Activated naive CD8-positive, alpha-beta T cell treated with anti-CD3 and anti-CD28 coated beads, Interleukin-2, amount 10 ng/mL, durations not matched to agents 7 days and 5 days (primary cell): ENCODE results near the gene AFF2. TPM values are rescaled to one million over a fixed set of nuclear protein-coding genes. Genes with fewer than 3 reads are reported as not detected.

Experiments
- ATAC-seq: fragments of 150-1000 bp; cut with Tn5 transposase; one replicate; pipeline ENCODE4 v1.10.0; 2021; ENCODE audit warnings: low read depth, moderate library complexity
- POLR2A ChIA-PET: fragments of 350-600 bp; sonication (Branson Sonifier 250); formaldehyde crosslinking; loops from one replicate; lab custom pipeline; 2021; ENCODE audit warnings: antibody characterized with exemption; lab: Charles Lee
- DNase-seq: peaks from one replicate; pipeline ENCODE4 v3.0.0; 2021
- H3K27ac Mint-ChIP-seq: one replicate; pipeline ENCODE4 v1.8.0; 2022; ENCODE audit warnings: mild to moderate bottlenecking, mixed read lengths
- H3K27me3 Mint-ChIP-seq: one replicate; pipeline ENCODE4 v1.8.0; 2022; ENCODE audit warnings: mild to moderate bottlenecking, moderate library complexity, mixed read lengths
- H3K36me3 Mint-ChIP-seq: one replicate; pipeline ENCODE4 v1.8.0; 2021; ENCODE audit warnings: mild to moderate bottlenecking, mixed read lengths
- H3K4me1 Mint-ChIP-seq: one replicate; pipeline ENCODE4 v1.8.0; 2021; ENCODE audit warnings: mixed read lengths
- H3K4me3 Mint-ChIP-seq: one replicate; pipeline ENCODE4 v1.8.0; 2022; ENCODE audit warnings: mild to moderate bottlenecking, moderate library complexity, mixed read lengths
- H3K9me3 Mint-ChIP-seq: one replicate; pipeline ENCODE4 v1.8.0; 2021; ENCODE audit warnings: mixed read lengths
- total RNA-seq, 2 experiments: library from RNA; stranded (reverse); gene quantifications; one replicate each; pipeline ENCODE4 v1.2.3, GENCODE V29; 2021

The AFF2 gene
- total RNA-seq, 2 experiments from 2014 or later = 0.42 to 0.68 TPM

GRCh38 chrX:148577741-148578140 is 77.3 kb downstream of the AFF2 start:
- POLR2A ChIA-PET = no interaction called here
- DNase-seq = no peak
- Mint-ChIP-seq H3K4me1 (no peaks in the 10 kb centered on the region), H3K36me3 (no peaks in the 10 kb centered on the region), H3K27me3 (no peaks in the 10 kb centered on the region), H3K27ac (no peak overlapping the region), H3K9me3 (no peaks in the 10 kb centered on the region), H3K4me3 (no peak overlapping the region)
- ATAC-seq = no peak

- ATAC-seq = no peak
- H3K27ac Mint-ChIP-seq = no peak overlapping the region
- POLR2A ChIA-PET = no interaction called here
- H3K9me3 Mint-ChIP-seq = no peaks in the 10 kb centered on the region
- no peak for DNase-seq
- H3K27me3 Mint-ChIP-seq = no peaks in the 10 kb centered on the region
- no peaks in the 10 kb centered on the region for H3K36me3 Mint-ChIP-seq
- no peaks in the 10 kb centered on the region for H3K4me1 Mint-ChIP-seq
- no peak overlapping the region for H3K4me3 Mint-ChIP-seq
Measured at GRCh38 chrX:148580016-148580415, 79.6 kb downstream of the AFF2 start.

- ATAC-seq = no peak
- no peak overlapping the region for H3K4me3 Mint-ChIP-seq
- no peak for DNase-seq
- H3K36me3 Mint-ChIP-seq = no peaks in the 10 kb centered on the region
- no peaks in the 10 kb centered on the region for H3K4me1 Mint-ChIP-seq
- POLR2A ChIA-PET = no interaction called here
- no peak overlapping the region for H3K27ac Mint-ChIP-seq
- H3K27me3 Mint-ChIP-seq = no peaks in the 10 kb centered on the region
- H3K9me3 Mint-ChIP-seq = no peaks in the 10 kb centered on the region
Measured at GRCh38 chrX:148582353-148582752, 81.9 kb downstream of the AFF2 start.

GRCh38 chrX:148588649-148589310 is 88.4 kb downstream of the AFF2 start:
- POLR2A ChIA-PET = no interaction called here
- Mint-ChIP-seq H3K27me3 (no peaks in the 10 kb centered on the region), H3K36me3 (no peaks in the 10 kb centered on the region), H3K4me3 (no peak overlapping the region), H3K4me1 (no peaks in the 10 kb centered on the region), H3K9me3 (no peaks in the 10 kb centered on the region), H3K27ac (no peak overlapping the region)
- DNase-seq (no peak), ATAC-seq (no peak)

- DNase-seq (no peak), ATAC-seq (no peak)
- Mint-ChIP-seq H3K27ac (no peak overlapping the region), H3K4me3 (no peak overlapping the region), H3K27me3 (no peaks in the 10 kb centered on the region), H3K4me1 (no peaks in the 10 kb centered on the region), H3K36me3 (no peaks in the 10 kb centered on the region), H3K9me3 (no peaks in the 10 kb centered on the region)
- POLR2A ChIA-PET = no interaction called here
Measured at GRCh38 chrX:148592595-148592994, 92.2 kb downstream of the AFF2 start.

GRCh38 chrX:148593146-148593545 is 92.7 kb downstream of the AFF2 start:
- no peaks in the 10 kb centered on the region for H3K27me3 Mint-ChIP-seq
- H3K36me3 Mint-ChIP-seq = no peaks in the 10 kb centered on the region
- H3K27ac Mint-ChIP-seq = no peak overlapping the region
- H3K4me1 Mint-ChIP-seq = no peaks in the 10 kb centered on the region
- no peaks in the 10 kb centered on the region for H3K9me3 Mint-ChIP-seq
- no peak for DNase-seq
- no peak for ATAC-seq
- POLR2A ChIA-PET = no interaction called here
- no peak overlapping the region for H3K4me3 Mint-ChIP-seq

- no peak overlapping the region for H3K4me3 Mint-ChIP-seq
- ATAC-seq = no peak
- no peak overlapping the region for H3K27ac Mint-ChIP-seq
- H3K4me1 Mint-ChIP-seq = no peaks in the 10 kb centered on the region
- POLR2A ChIA-PET = no interaction called here
- no peaks in the 10 kb centered on the region for H3K9me3 Mint-ChIP-seq
- H3K27me3 Mint-ChIP-seq = no peaks in the 10 kb centered on the region
- DNase-seq = no peak
- no peaks in the 10 kb centered on the region for H3K36me3 Mint-ChIP-seq
Measured at GRCh38 chrX:148593987-148594386, 93.6 kb downstream of the AFF2 start.

GRCh38 chrX:148599404-148599803 is 99.0 kb downstream of the AFF2 start:
- POLR2A ChIA-PET = no interaction called here
- Mint-ChIP-seq H3K4me3 (no peak overlapping the region), H3K4me1 (no peaks in the 10 kb centered on the region), H3K27ac (no peak overlapping the region), H3K27me3 (no peaks in the 10 kb centered on the region), H3K9me3 (no peaks in the 10 kb centered on the region), H3K36me3 (no peaks in the 10 kb centered on the region)
- no peak for ATAC-seq
- no peak for DNase-seq

GRCh38 chrX:148600131-148600530 is 99.7 kb downstream of the AFF2 start:
- ATAC-seq (no peak), DNase-seq (no peak)
- H3K9me3 Mint-ChIP-seq = no peaks in the 10 kb centered on the region
- POLR2A ChIA-PET = no interaction called here
- H3K27me3 Mint-ChIP-seq = no peaks in the 10 kb centered on the region
- no peaks in the 10 kb centered on the region for H3K36me3 Mint-ChIP-seq
- H3K4me1 Mint-ChIP-seq = no peaks in the 10 kb centered on the region
- H3K27ac Mint-ChIP-seq = no peak overlapping the region
- H3K4me3 Mint-ChIP-seq = no peak overlapping the region

GRCh38 chrX:148600581-148600980 is 100.2 kb downstream of the AFF2 start:
- H3K4me1 Mint-ChIP-seq = no peaks in the 10 kb centered on the region
- no peak overlapping the region for H3K27ac Mint-ChIP-seq
- DNase-seq (no peak), ATAC-seq (no peak)
- no peak overlapping the region for H3K4me3 Mint-ChIP-seq
- no peaks in the 10 kb centered on the region for H3K9me3 Mint-ChIP-seq
- POLR2A ChIA-PET = no interaction called here
- no peaks in the 10 kb centered on the region for H3K36me3 Mint-ChIP-seq
- no peaks in the 10 kb centered on the region for H3K27me3 Mint-ChIP-seq

- ATAC-seq = no peak
- Mint-ChIP-seq H3K9me3 (peaks cover 2% of the 10 kb centered on the region), H3K36me3 (no peaks in the 10 kb centered on the region), H3K4me1 (no peaks in the 10 kb centered on the region), H3K27ac (no peak overlapping the region), H3K4me3 (no peak overlapping the region), H3K27me3 (no peaks in the 10 kb centered on the region)
- DNase-seq = no peak
- POLR2A ChIA-PET = no interaction called here
Measured at GRCh38 chrX:148601034-148601433, 100.6 kb downstream of the AFF2 start.

GRCh38 chrX:148609515-148610327 is 109.3 kb downstream of the AFF2 start:
- DNase-seq = no peak
- POLR2A ChIA-PET = no interaction called here
- H3K27ac Mint-ChIP-seq = no peak overlapping the region
- H3K36me3 Mint-ChIP-seq = peaks cover 2% of the 10 kb centered on the region
- H3K9me3 Mint-ChIP-seq = peaks cover 2% of the 10 kb centered on the region
- ATAC-seq = no peak
- no peaks in the 10 kb centered on the region for H3K27me3 Mint-ChIP-seq
- H3K4me1 Mint-ChIP-seq = no peaks in the 10 kb centered on the region
- no peak overlapping the region for H3K4me3 Mint-ChIP-seq

GRCh38 chrX:148610328-148610698 is 109.9 kb downstream of the AFF2 start:
- Mint-ChIP-seq H3K27me3 (no peaks in the 10 kb centered on the region), H3K9me3 (peaks cover 2% of the 10 kb centered on the region), H3K4me1 (no peaks in the 10 kb centered on the region), H3K27ac (no peak overlapping the region), H3K36me3 (peaks cover 2% of the 10 kb centered on the region), H3K4me3 (no peak overlapping the region)
- ATAC-seq (no peak), DNase-seq (no peak)
- POLR2A ChIA-PET = no interaction called here

- Mint-ChIP-seq H3K36me3 (peaks cover 2% of the 10 kb centered on the region), H3K4me3 (no peak overlapping the region), H3K4me1 (no peaks in the 10 kb centered on the region), H3K9me3 (no peaks in the 10 kb centered on the region), H3K27me3 (no peaks in the 10 kb centered on the region), H3K27ac (no peak overlapping the region)
- no peak for ATAC-seq
- POLR2A ChIA-PET = no interaction called here
- DNase-seq = no peak
Measured at GRCh38 chrX:148611993-148612392, 111.6 kb downstream of the AFF2 start.
